Measurements from ENCODE around the gene ABITRAM.
"Not testable (repeated sequence)": the region's sequence is repeated elsewhere in the genome, so short reads cannot be mapped to it uniquely, and the experiment has no call there.

ABITRAM gene

GRCh38 chr9:108928386-108928785, 5.8 kb upstream of the ABITRAM start:
- DNase-seq (ENCODE audit: low spot score): no peak

GRCh38 chr9:108933231-108933717, 926 bp upstream of the ABITRAM start:
- peak; percentile 14 for DNase-seq (ENCODE audit: low spot score)

DNA sequence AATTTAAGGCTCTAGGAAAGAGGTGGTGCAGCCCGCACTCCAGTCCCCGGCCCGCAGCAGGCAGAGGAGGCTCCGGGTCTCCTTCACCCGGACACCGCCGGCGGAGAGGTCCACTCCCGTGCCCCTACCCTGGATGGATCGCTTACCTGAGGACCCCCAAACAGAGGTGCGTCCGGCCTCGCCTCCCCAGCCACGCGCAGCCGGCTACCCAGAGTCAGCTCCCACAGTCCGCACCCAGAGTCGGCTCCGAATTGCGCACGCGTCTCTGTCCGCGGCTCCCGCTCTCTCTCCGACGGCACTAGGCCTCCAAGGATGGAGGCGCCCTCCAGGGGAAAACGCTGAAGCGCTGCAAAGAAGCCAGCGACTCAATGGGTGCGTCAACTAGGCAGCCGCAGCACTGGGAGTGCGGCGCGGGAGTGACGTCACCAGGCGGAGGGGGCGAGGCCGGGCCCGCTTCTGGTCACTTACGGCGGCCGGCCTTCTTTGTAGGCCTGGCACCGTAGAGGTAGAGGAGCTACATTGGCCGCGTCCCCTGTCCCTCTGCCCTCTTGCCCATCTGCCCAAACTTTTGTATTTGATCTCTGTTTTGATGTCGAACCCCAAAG, 380 bp upstream of the ABITRAM start, which contains the start of gene ELP1:
ELP1 (minus strand) TSS at position 407 of the 605 bp plus-strand sequence. CDS start 2,978 bp downstream, outside the sequence.
- peak; percentile 93 for DNase-seq (ENCODE audit: low spot score)

DNA sequence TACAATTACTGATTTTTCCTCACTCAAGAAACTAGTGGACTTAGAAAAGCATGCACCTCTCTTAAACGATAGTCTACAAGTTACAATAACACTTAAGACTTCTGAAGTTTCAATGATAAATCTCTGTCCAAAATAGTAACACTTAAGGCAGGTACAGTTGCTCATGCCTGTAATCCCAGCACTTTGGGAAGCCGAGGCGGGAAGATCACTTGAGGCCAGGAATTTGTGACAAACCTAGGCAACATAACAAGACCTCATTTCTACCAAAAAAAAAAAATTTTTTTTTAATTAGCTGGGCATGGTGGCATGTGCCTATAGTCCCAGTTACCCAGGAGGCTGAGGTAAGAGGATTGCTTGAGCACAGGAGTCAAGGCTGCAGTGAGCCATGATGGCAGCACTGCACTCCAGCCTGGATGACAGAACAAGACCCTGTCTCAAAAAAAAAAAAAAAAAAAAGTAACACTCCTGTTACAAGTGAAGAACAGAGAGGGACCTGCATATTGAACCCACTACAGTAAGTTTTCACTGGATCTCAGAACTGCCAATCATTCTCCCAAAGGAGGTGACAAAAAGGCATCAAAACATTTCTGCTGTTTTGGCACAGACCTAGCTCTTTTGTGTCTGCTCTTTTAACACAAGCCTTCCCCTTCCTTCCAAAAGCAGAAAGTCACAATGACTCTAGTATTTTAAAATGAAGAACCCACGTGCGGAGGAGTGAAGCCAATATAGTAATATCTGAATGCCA, 3.5 kb downstream of the ABITRAM start:
- no peak for DNase-seq (ENCODE audit: low spot score)

DNA sequence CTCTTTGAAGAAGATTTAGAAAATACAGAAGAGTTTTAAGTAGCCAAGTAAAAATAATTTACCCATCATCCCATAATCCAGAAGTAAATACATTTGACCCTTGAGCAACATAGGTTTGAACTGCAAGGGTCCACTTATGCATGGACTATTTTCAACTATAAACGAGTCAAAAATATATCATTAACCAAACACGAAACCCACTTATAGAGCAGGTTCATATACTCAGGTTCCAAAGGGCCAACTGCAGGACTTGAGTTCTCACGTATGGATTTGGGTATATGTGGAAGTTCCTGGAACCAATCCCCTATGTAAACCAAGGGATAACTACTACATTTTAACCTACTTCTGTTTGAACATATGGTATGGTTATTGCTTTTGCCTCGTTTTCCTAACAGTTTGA, 5.8 kb downstream of the ABITRAM start:
- DNase-seq (ENCODE audit: low spot score): no peak

- DNase-seq (ENCODE audit: low spot score): no peak
Observed at GRCh38 chr9:108950168-108950567, 16.0 kb downstream of the ABITRAM start.

GRCh38 chr9:108951578-108951977, 17.4 kb downstream of the ABITRAM start:
- no peak for DNase-seq (ENCODE audit: low spot score)

DNA sequence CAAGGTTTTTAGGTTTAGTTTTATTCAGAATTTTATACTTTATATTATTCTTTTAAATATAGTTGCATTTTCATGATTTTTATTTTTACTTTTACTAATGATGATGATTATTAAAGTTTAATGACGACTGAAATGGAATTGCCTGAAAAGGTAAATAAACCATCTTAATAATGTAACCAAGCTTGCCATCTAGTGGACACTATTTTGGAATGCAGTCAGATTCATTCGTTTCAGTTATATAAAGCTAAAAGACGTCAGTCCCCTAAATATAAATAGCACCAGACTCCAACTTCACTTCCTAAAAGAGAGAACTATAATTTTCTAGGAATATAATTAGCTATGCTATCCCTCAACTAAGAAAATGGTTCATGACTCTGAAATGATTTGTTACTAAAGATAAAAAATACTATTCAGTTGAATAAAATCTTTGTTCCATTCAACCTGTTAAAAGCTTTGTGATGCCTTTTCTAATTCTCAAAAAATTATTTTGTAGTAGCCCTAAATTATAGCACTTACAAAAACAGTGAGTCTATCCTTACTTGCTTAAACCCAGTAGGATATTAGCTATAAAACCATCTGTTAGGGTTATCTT, 19.9 kb downstream of the ABITRAM start:
- peak; percentile 39 for DNase-seq (ENCODE audit: low spot score)

GRCh38 chr9:108956022-108956630, 21.9 kb downstream of the ABITRAM start:
- no peak for DNase-seq (ENCODE audit: low spot score)

DNA sequence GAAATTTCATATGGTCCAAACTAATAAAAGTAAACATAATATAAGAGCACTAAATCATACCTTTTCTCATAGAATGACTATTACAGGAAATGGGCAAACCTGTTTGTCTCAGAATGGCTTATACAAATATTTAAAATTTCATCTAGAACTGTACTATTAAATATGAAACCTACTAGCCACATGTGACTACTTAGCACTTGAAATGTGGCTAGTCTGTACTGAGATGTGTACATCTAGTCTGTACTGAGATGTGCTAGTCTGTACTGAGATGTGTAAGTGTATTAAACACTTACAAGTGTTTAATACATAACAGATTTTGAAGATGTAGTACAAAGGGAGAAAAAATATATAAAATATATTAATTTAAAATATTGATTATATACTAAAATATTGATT, 22.4 kb downstream of the ABITRAM start:
- no peak for DNase-seq (ENCODE audit: low spot score)

DNA sequence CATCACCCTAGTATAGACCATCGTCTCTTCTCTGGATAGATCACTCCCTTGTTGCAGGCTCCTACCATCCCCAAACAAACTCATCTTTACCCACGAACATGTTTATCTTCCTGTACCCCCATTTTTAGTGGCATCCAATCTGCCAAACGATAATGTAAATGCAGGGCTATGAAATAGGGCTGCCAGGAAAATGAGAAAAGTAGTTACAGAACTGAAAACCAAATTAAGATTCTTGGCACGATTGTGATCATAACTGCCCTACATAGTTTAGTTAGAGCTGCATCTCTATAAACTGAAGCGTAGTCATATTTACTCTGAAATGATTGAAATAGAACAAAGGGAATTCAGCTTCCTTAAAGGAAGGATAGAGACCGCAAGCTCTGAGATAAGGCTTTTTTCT, 26.1 kb downstream of the ABITRAM start:
- DNase-seq (ENCODE audit: low spot score): no peak

- DNase-seq (ENCODE audit: low spot score): no peak
Observed at GRCh38 chr9:108961151-108961550, 27.0 kb downstream of the ABITRAM start.

DNA sequence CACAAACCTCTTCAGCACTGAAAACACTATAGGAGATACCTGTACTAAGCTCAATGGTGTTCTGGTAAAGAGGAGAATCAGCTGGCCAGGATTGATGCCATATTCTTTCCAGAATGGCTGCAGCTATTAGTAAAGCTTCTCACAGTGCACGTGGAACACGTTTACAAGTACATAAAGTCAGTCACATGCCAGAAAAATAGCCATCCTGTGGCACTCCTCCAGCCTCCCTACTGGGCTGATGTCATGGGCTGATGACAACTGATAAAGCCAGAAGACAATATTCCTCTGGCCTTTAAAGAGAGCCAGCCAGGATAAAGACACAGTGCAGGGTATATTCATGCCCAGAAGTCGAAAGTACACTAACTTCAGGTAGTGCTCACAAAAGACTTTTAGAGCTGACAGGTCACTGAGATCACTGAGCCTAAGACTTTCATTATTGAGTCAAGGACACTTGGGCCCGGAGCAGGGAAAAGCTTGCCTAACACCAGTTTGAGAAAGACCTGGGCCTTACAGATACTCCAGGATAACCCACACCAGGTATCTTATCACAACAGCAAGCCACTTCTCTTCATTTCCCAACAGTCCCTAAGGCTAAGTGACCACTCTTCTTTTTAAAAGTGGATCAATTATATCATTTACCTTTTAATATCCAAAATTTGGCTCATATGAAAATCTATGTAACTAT, 29.4 kb downstream of the ABITRAM start:
- no peak for DNase-seq (ENCODE audit: low spot score)

DNA sequence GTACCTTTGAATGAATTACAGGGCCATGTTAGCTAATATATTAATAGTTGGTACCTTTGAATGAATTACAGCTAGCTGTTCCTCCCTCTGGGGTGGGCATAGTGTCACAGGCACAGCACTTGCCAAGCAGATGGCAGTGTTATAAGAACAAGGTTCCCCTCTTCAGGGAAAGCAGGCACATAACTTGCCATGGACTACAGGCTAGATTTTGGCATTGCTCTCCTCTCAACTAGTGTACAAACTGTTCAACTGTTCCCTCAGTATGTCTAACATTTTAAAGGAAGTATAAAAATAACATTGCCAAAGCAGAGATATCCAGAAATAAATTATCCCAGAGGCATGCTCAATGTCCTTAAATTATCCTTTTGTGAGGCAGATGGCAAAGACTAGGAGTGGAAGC, 33.7 kb downstream of the ABITRAM start:
- no peak for DNase-seq (ENCODE audit: low spot score)

GRCh38 chr9:108971392-108971791, 37.2 kb downstream of the ABITRAM start:
- DNase-seq (ENCODE audit: low spot score): not testable (repeated sequence)

DNA sequence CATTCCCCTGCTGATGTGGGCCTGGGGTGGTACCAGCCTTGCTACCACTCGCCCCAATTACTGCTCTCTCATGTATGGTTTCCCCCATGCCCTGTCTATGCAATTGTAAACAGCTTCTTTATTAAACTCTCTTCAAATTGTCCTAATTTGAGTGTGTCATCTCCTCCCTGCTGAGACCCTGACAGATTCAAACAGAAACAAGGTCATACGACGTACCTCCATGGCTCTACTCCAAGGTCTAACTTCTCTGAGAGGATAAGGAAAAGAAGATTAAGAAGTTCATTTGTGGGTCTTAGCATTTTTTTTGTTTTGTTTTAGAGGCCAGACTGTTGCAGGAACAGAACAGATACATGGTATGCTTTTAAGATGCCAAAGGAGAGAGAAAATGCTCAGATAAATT, 38.0 kb downstream of the ABITRAM start:
- DNase-seq (ENCODE audit: low spot score): no peak

DNA sequence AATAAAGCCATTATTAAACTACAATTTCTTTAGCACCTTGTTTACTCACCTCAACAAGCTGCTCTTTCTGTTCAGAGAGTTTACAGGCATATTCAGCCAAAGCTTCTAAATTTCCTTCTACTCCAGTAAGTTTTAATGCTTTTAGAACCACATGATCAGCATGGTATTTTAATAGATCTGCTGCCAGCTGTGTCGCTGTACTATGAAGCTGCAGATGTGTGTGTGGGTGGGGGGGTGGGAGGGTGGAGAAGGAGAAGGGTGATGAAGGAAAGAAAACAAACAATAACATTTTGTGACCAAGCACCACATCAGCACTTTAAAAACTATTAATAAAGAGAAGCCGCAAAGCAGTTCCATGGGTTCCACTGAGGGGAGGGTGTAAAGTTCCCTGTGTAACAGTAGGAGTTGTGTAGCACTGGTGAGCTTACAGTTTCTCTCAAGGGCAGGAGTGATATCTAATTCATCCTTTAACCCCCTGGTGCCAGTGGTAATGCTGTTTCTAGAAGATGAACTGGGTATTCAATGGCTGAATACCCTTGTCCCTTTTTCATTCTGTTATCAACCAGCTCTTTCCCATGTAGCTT, 38.5 kb downstream of the ABITRAM start:
- DNase-seq (ENCODE audit: low spot score): no peak

GRCh38 chr9:108973895-108974294, 39.7 kb downstream of the ABITRAM start:
- DNase-seq (ENCODE audit: low spot score): no peak

DNA sequence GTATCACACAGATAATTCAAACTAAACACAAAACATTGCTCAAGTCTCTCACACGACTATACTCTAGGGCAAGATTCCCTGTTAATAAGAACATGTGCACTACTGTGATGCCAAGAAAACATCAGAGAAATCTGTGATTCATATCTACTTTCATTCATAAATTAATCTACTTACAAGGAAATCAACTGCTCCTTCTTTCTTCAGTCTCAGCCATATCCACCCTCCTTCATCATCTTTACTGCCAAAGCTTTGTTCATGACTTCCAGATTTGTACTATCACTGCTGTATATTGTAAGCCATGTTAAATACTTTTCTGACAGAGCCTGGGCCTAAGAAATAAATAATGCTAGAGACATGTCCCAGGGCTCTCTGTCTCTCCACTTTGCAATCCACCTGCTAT, 44.0 kb downstream of the ABITRAM start:
- no peak for DNase-seq (ENCODE audit: low spot score)

- DNase-seq (ENCODE audit: low spot score): no peak
Observed at GRCh38 chr9:108980893-108981292, 46.7 kb downstream of the ABITRAM start.

- DNase-seq (ENCODE audit: low spot score): no peak
Observed at GRCh38 chr9:108983885-108984284, 49.7 kb downstream of the ABITRAM start.
